ENCODE measurements around the gene MME.

- no peak for TF ChIP-seq TCF7L2 (IDR thresholded peaks at IDR 0.05; ENCODE audit: low read depth, low read length)
- no peak for TF ChIP-seq CTCF (IDR thresholded peaks at IDR 0.05)
- no peak for TF ChIP-seq POLR2AphosphoS5 (IDR thresholded peaks at IDR 0.05; ENCODE audit: low read depth, low read length)
- TF ChIP-seq REST (IDR thresholded peaks at IDR 0.05; ENCODE audit: insufficient read depth in 1 of 2, low read depth in 2 of 2, low read length in 1 of 2): no peak
- no peak for TF ChIP-seq SIN3A (IDR thresholded peaks at IDR 0.05; ENCODE audit: borderline replicate concordance, insufficient read depth, low read depth, low read length)
Observed at GRCh38 chr3:155179437-155179827, 99.3 kb downstream of the MME start.

Data from Panc1 (cell line).